K562 (cell line): Measurements from ENCODE around the gene ANGPTL1.

ENCODE experiments used
- CTCF ChIP-seq, 3 experiments: IDR thresholded peaks in 2 of 3; conservative IDR thresholded peaks in 1 of 3; 2 replicates each; pipeline ENCODE4 v1.5.1; 2011 to 2012; ENCODE audit warnings: low read length in 3 of 3, mild to moderate bottlenecking in 3 of 3, control low read depth in 2 of 3, improper control_type of control experiment in 1 of 3, inconsistent platforms in 1 of 3, low read depth in 1 of 3, mixed read lengths in 1 of 3, moderate library complexity in 1 of 3; ENCODE audit not compliant: insufficient read depth in 2 of 3
- POLR2H ChIP-seq: IDR thresholded peaks from 2 replicates; pipeline ENCODE4 v1.6.1; 2016; ENCODE audit warnings: missing genetic modification characterization, low read depth, mild to moderate bottlenecking, control low read depth, missing compliant biosample characterization, moderate library complexity
- RBBP5 ChIP-seq: fragments of 200-600 bp; sonication (generic); IDR thresholded peaks from 2 replicates; pipeline ENCODE4 v1.6.1; 2012; ENCODE audit warnings: borderline replicate concordance, mild to moderate bottlenecking, low read length, control low read depth, inconsistent platforms; ENCODE audit not compliant: insufficient read depth, poor library complexity, severe bottlenecking
- SMARCC2 ChIP-seq: fragments of 450-650 bp; IDR thresholded peaks from 2 replicates; pipeline ENCODE4 v1.6.1; 2017; ENCODE audit warnings: antibody characterized with exemption, moderate library complexity, mild to moderate bottlenecking, low read depth

GRCh38 chr1:178825167-178825566 is 45.7 kb downstream of the ANGPTL1 start:
- TF ChIP-seq CTCF (IDR thresholded peaks at IDR 0.05 in 2 of 3, conservative IDR thresholded peaks at IDR 0.05 in 1 of 3; ENCODE audit: insufficient read depth in 2 of 3, low read depth in 1 of 3, low read length in 3 of 3) (no peak), POLR2H (no peak), RBBP5 (no peak), SMARCC2 (no peak)
